Spleen (tissue), 11 donors: Measurements from ENCODE around the gene PLXNA2. TPM values are rescaled to one million over a fixed set of nuclear protein-coding genes. Genes with fewer than 3 reads are reported as not detected.

Experiments used
- DNase-seq: peaks from one replicate; pipeline ENCODE4 v3.0.0-alpha.2; 2020
- H3K27ac ChIP-seq, 8 donors: fragments of 200-600 bp; sonication (generic) in 7 of 8; 1 replicate in 4 of 8; 2 replicates in 4 of 8; pipeline versions ENCODE4 v1.5.0 to v1.8.0; 2016 to 2021; ENCODE audit warnings: inconsistent platforms in 4 of 8, mild to moderate bottlenecking in 4 of 8, moderate library complexity in 1 of 8
- H3K27me3 ChIP-seq, 7 donors: fragments of 200-600 bp; sonication (generic) in 6 of 7; replicated peaks in 1 of 7; 1 replicate in 4 of 7; 2 replicates in 3 of 7; pipeline versions ENCODE4 v1.5.0 to v1.8.0; 2016 to 2021; ENCODE audit warnings: inconsistent platforms in 3 of 7, mild to moderate bottlenecking in 1 of 7
- H3K36me3 ChIP-seq, 6 donors: fragments of 200-600 bp; sonication (generic) in 5 of 6; 1 replicate in 4 of 6; 2 replicates in 2 of 6; pipeline versions ENCODE4 v1.5.0 to v1.8.0; 2016 to 2021; ENCODE audit warnings: inconsistent platforms in 2 of 6
- H3K4me1 ChIP-seq, 6 donors: fragments of 200-600 bp; sonication (generic) in 5 of 6; 1 replicate in 3 of 6; 2 replicates in 3 of 6; pipeline versions ENCODE4 v1.5.0 to v1.8.0; 2016 to 2021; ENCODE audit warnings: inconsistent platforms in 3 of 6
- H3K4me3 ChIP-seq, 8 donors: fragments of 200-600 bp; sonication (generic) in 7 of 8; 1 replicate in 4 of 8; 2 replicates in 4 of 8; pipeline versions ENCODE4 v1.5.0 to v1.8.0; 2016 to 2021; ENCODE audit warnings: inconsistent platforms in 4 of 8, mild to moderate bottlenecking in 4 of 8, moderate library complexity in 2 of 8
- H3K9me3 ChIP-seq, 8 donors: fragments of 200-600 bp; sonication (generic) in 7 of 8; 1 replicate in 4 of 8; 2 replicates in 4 of 8; pipeline versions ENCODE4 v1.5.0 to v1.8.0; 2016 to 2021; ENCODE audit warnings: inconsistent platforms in 4 of 8
- CTCF ChIP-seq, 11 experiments: fragments of 200-600 bp in 7 of 11; fragments of 450-650 bp in 4 of 11; sonication (generic) in 4 of 11; IDR thresholded peaks in 8 of 11; conservative IDR thresholded peaks in 3 of 11; 1 replicate in 7 of 11; 2 replicates in 4 of 11; pipeline versions ENCODE4 v1.4.0 to v1.8.0; 2016 to 2021; ENCODE audit warnings: antibody characterized with exemption in 11 of 11, inconsistent platforms in 4 of 11, mild to moderate bottlenecking in 1 of 11
- POLR2A ChIP-seq, 3 donors: fragments of 450-650 bp; IDR thresholded peaks; one replicate each; pipeline ENCODE4 v1.5.1; 2017; ENCODE audit warnings: antibody characterized with exemption in 3 of 3, mild to moderate bottlenecking in 1 of 3
- POLR2AphosphoS5 ChIP-seq, 3 donors: sonication (generic); formaldehyde crosslinking; IDR thresholded peaks; one replicate each; pipeline ENCODE4 v1.5.1; 2017; ENCODE audit warnings: antibody characterized with exemption in 3 of 3
- WGBS, 5 donors: extraction: QIAGEN DNeasy Blood & Tissue Kit in 3 of 5; methylation state at CpG; one replicate each; pipeline versions ENCODE4 v1.1.5 to v1.1.7; 2013 to 2018; 5-methylcytosine and 5-hydroxymethylcytosine counted together
- intact Hi-C: fragments of 100-400 bp; cut with DNase I; formaldehyde crosslinking; loops from one replicate; pipeline ENCODE4 v1.15.0; 2023; ENCODE audit warnings: low total_unique reads
- polyA plus RNA-seq, 3 donors: library from polyadenylated mRNA; stranded (reverse); fragments of 200-250 nt; gene quantifications; one replicate each; pipeline ENCODE4 v1.2.1, GENCODE V29; 2013
- total RNA-seq, 7 donors: library from RNA; depleted of rRNA in 3 of 7; stranded (reverse); fragments of >200 nt in 3 of 7; fragmentation: NEBNext Ultra II Directional in 4 of 7; extraction: Animal tissue kit (Norgen Biotek cat#: 25700) in 4 of 7; gene quantifications; one replicate each; pipeline versions ENCODE4 v1.1.0 to v1.2.1, GENCODE V29; 2016 to 2021
- donor health status: healthy with polysubstance abuse.
- donor health status: DM: no; HTN: no; CAD: no; lungs with moderate emphysema.
- donor health status: DM: no; HTN: no; CAD: no.
- donor health status: Bipolar disorder and iron deficiency.
- donor health status: healthy.
- donor health status: DM: no; HTN: no; CAD: no.
- donor health status: DM: yes; HTN: yes; CAD: no.

The PLXNA2 gene
- total and polyA plus RNA-seq, 10 donors: 0.93 to 16.9 (median 7.0) TPM

GRCh38 chr1:208209286-208209685, 34.9 kb downstream of the PLXNA2 start:
- Histone ChIP-seq H3K36me3 (no peaks in the 10 kb centered on the region), H3K9me3 (no peaks in the 10 kb centered on the region), H3K4me1 (peaks cover 6 to 43% (median 18%) of the 10 kb centered on the region in 6 donors), H3K27ac (no peak overlapping the region), H3K27me3 (no peaks in the 10 kb centered on the region), H3K4me3 (no peak overlapping the region)
- DNase-seq: no peak
- 78 to 98% (median 79%) methylated on average over 3 of the region's 3 CpGs for WGBS, 5 donors
- TF ChIP-seq POLR2A (IDR thresholded peaks at IDR 0.05) (no peak), POLR2AphosphoS5 (IDR thresholded peaks at IDR 0.05) (no peak), CTCF (IDR thresholded peaks at IDR 0.05 in 8 of 11, conservative IDR thresholded peaks at IDR 0.05 in 3 of 11) (no peak)
- intact Hi-C loops: no loop called here

- Histone ChIP-seq H3K27ac (peak overlapping the region in 3 of 8 donors; percentile 21 to 58 (median 50)), H3K9me3 (no peaks in the 10 kb centered on the region), H3K4me1 (peaks cover 6 to 33% (median 15%) of the 10 kb centered on the region in 6 donors), H3K4me3 (no peak overlapping the region), H3K27me3 (no peaks in the 10 kb centered on the region), H3K36me3 (no peaks in the 10 kb centered on the region)
- DNase-seq: no peak
- intact Hi-C loops: no loop called here
- TF ChIP-seq CTCF (IDR thresholded peaks at IDR 0.05 in 8 of 11, conservative IDR thresholded peaks at IDR 0.05 in 3 of 11): no peak
- TF ChIP-seq POLR2AphosphoS5 (IDR thresholded peaks at IDR 0.05): no peak
- no peak for TF ChIP-seq POLR2A (IDR thresholded peaks at IDR 0.05)
Measured at GRCh38 chr1:208208132-208208487, 36.1 kb downstream of the PLXNA2 start.

GRCh38 chr1:208207388-208208131, 36.6 kb downstream of the PLXNA2 start:
- Histone ChIP-seq H3K4me1 (peaks cover 6 to 27% (median 10%) of the 10 kb centered on the region in 6 donors), H3K27me3 (no peaks in the 10 kb centered on the region), H3K9me3 (no peaks in the 10 kb centered on the region), H3K36me3 (no peaks in the 10 kb centered on the region), H3K4me3 (no peak overlapping the region), H3K27ac (peak overlapping the region in 4 of 8 donors; percentile 37 to 58 (median 48))
- peak in 1 of 3 donors; percentile 29 for TF ChIP-seq POLR2AphosphoS5 (IDR thresholded peaks at IDR 0.05)
- TF ChIP-seq CTCF (IDR thresholded peaks at IDR 0.05 in 8 of 11, conservative IDR thresholded peaks at IDR 0.05 in 3 of 11): no peak
- intact Hi-C loops: no loop called here
- WGBS, 5 donors: 42 to 58% (median 45%) methylated on average over 10 of the region's 10 CpGs
- DNase-seq: no peak

- WGBS, 5 donors: 87 to 94% (median 92%) methylated on average over 5 of the region's 5 CpGs
- Histone ChIP-seq H3K4me3 (no peak overlapping the region), H3K9me3 (no peaks in the 10 kb centered on the region), H3K36me3 (no peaks in the 10 kb centered on the region), H3K27me3 (no peaks in the 10 kb centered on the region), H3K4me1 (peaks cover 0 to 17% (median 1%) of the 10 kb centered on the region in 6 donors), H3K27ac (no peak overlapping the region)
- TF ChIP-seq POLR2A (IDR thresholded peaks at IDR 0.05) (no peak), POLR2AphosphoS5 (IDR thresholded peaks at IDR 0.05) (no peak), CTCF (IDR thresholded peaks at IDR 0.05 in 8 of 11, conservative IDR thresholded peaks at IDR 0.05 in 3 of 11) (no peak)
- DNase-seq: no peak
- intact Hi-C loops: no loop called here
Measured at GRCh38 chr1:208206092-208206698, 38.0 kb downstream of the PLXNA2 start.
